ENCODE measurements around the gene SCN9A.
A peak's percentile ranks its signal among the peaks of the same experiment; 100 is the strongest.

Gene SCN9A

DNA sequence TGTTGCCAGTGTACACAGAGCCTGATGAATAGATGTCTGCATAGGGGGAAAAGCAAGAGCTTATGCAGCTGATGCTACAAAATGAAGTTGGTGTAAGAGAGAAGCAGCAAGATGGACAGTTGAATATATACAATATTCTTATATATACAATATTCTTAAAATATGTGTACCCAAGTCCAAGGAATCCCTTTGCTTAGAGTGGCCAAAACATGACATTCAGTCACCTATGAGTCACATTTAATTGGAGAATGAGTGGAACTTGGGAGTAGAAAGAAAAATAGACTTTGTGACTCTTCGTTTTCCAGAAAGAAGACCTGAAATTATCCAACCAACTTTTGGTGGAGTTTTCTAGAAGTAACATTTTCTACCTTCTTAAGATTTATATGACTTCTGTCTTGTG lies 81.8 kb downstream of the SCN9A start:
- no peak overlapping the region for H3K4me3 ChIP-seq (ENCODE audit: low read length)
- TF ChIP-seq, protein P1, sequence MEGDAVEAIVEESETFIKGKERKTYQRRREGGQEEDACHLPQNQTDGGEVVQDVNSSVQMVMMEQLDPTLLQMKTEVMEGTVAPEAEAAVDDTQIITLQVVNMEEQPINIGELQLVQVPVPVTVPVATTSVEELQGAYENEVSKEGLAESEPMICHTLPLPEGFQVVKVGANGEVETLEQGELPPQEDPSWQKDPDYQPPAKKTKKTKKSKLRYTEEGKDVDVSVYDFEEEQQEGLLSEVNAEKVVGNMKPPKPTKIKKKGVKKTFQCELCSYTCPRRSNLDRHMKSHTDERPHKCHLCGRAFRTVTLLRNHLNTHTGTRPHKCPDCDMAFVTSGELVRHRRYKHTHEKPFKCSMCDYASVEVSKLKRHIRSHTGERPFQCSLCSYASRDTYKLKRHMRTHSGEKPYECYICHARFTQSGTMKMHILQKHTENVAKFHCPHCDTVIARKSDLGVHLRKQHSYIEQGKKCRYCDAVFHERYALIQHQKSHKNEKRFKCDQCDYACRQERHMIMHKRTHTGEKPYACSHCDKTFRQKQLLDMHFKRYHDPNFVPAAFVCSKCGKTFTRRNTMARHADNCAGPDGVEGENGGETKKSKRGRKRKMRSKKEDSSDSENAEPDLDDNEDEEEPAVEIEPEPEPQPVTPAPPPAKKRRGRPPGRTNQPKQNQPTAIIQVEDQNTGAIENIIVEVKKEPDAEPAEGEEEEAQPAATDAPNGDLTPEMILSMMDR (conservative IDR thresholded peaks at IDR 0.05; ENCODE audit: low read depth, low read length) = no peak
- DNase-seq (ENCODE audit: low read depth) = no peak

DNA sequence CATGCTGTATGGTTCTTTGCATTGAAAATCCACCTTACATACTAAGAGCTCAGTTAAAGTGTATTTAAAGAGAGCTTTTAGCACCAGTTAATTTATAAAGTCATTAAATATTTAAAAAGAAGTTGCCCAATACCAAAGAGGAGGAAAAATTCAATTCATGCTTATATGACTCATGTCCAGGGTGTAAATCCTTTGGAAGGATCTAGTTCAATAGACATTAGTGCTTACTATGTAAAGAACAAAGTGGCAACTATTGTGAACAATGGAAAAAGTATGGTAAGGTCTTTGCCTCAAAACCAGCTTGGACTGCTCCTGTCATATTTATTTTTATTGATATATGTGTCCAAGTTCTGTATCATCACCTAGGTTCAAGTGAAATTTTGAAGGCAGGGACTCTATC lies 90.5 kb downstream of the SCN9A start:
- no peak overlapping the region for H3K4me3 ChIP-seq (ENCODE audit: low read length)
- TF ChIP-seq, protein P1 (conservative IDR thresholded peaks at IDR 0.05; ENCODE audit: low read depth, low read length) = no peak
- peak; percentile 3 for DNase-seq (ENCODE audit: low read depth)

GRCh38 chr2:166284359-166284758 lies 91.4 kb downstream of the SCN9A start:
- DNase-seq (ENCODE audit: low read depth) = no peak
- H3K4me3 ChIP-seq (ENCODE audit: low read length) = no peak overlapping the region
- TF ChIP-seq, protein P1 (conservative IDR thresholded peaks at IDR 0.05; ENCODE audit: low read depth, low read length) = no peak

GRCh38 chr2:166282154-166282553 lies 93.6 kb downstream of the SCN9A start:
- TF ChIP-seq, protein P1 (conservative IDR thresholded peaks at IDR 0.05; ENCODE audit: low read depth, low read length) = no peak
- no peak for DNase-seq (ENCODE audit: low read depth)
- H3K4me3 ChIP-seq (ENCODE audit: low read length) = no peak overlapping the region

DNA sequence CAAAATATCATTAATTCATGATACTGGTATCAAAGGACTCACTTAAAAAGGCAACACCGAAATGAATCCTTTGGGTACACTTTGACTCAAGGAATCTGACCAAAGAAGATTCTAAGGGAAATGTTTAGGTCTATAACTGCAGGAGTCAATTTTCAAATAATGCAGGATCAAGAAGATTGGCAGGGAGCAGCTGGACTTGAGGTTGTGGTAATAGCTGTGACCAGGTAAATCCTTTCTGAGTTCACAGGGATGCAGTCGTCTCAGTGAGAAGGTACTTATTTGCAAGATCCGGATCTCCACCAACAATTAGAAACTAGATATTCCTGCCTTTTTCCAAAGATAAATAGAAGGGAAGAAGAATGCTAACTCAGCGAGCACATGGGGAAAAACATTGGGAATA lies 96.9 kb downstream of the SCN9A start:
- TF ChIP-seq, protein P1 (conservative IDR thresholded peaks at IDR 0.05; ENCODE audit: low read depth, low read length) = no peak
- H3K4me3 ChIP-seq (ENCODE audit: low read length) = no peak overlapping the region
- no peak for DNase-seq (ENCODE audit: low read depth)

DNA sequence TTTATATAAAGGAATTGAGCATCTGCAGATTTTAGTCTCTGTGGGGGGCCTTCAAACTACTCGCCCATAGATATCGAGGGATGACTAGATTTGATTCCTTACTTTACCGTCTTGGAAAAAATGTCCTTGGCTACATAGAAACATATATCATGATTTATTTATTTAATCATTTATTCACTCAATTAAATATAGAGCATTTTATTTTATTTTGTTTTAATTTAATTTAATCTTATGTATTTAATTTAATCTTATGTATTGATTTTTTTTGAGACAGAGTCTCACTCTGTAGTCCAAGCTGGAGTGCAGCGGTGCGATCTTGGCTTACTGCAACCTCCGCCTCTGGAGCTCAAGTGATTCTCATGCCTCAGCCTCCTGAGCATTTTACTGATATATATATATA lies 105.4 kb downstream of the SCN9A start:
- no peak for DNase-seq (ENCODE audit: low read depth)
- TF ChIP-seq, protein P1 (conservative IDR thresholded peaks at IDR 0.05; ENCODE audit: low read depth, low read length) = no peak
- no peak overlapping the region for H3K4me3 ChIP-seq (ENCODE audit: low read length)

DNA sequence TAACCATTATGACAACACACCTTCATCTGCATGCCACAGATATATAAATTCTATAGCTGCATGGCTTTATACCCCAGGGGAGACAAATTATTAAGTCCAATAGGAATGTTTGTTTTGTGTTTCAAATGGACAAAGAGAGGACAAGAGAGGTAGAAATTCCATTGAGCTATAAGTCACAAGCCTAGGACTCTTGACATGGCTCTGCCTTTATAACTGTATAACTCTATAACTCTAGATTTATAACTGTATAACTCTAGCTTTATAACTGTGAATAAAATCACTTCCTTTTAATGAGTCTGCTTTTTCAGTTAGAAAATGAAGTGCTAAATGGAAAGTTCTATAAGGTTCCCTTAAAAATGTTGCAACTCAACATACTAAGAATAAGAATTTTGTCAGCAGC lies 106.4 kb downstream of the SCN9A start:
- TF ChIP-seq, protein P1 (conservative IDR thresholded peaks at IDR 0.05; ENCODE audit: low read depth, low read length) = no peak
- no peak for DNase-seq (ENCODE audit: low read depth)
- no peak overlapping the region for H3K4me3 ChIP-seq (ENCODE audit: low read length)
